NOMO-1 (cell line): ENCODE results near the gene ITPRID2.
"Not testable (repeated sequence)": the region's sequence is repeated elsewhere in the genome, so short reads cannot be mapped to it uniquely, and the experiment has no call there.

ENCODE experiments used
- DNase-seq, 2 experiments: peaks; one replicate each; lab custom pipeline; 2025; ENCODE audit not compliant: unreplicated experiment in 2 of 2; lab: John Stamatoyannopoulos, UW

ITPRID2 gene

GRCh38 chr2:181915102-181915501 lies 23.6 kb downstream of the ITPRID2 start:
- DNase-seq, result no peak

DNA sequence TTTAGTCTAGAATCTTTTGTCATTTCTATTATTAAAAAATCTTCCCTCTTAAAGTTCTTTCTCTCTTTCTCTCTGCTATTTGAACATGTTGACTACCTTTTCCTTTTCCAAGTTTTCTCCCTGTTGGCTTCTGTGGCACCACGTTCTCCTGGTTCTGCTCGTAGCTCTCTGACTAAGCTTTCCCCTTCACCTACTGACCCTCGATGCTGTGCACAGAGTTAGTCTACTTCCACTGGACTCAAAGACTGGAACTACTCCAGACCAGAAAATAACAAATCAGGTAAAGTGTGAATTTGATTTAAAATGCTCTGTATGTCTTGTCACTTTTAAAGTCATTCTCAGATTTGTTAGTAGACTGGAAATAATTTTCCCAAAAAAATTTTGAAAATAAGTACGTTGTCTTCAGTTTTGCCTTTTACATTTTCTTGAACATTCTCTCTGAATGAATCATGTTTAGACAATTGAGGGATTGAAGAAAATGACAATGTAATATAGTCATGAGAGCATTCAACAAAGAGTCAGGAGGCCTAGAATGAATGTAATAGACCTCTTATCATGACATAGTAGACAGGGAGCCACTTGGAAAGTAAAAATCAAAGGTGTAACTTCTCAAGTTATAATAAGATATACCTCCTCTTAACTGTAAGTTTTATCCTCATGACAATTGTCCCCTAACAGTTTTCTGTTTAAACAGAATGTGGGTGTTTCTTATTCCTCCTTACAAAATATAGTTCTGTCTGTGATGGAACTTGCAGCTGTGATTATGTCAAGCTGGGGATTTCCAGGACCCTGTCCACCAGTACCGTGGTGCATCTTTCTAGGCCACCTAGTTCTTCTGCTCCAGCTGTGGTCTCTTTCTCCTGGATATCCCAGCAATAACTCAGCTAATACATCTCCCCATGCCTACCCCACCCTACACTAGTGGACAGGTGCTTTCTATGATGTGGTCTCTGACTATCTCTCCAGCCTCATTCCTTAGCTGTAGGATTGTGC lies 25.5 kb downstream of the ITPRID2 start:
- no peak for DNase-seq

GRCh38 chr2:181918188-181918587 lies 26.7 kb downstream of the ITPRID2 start:
- no peak for DNase-seq

DNA sequence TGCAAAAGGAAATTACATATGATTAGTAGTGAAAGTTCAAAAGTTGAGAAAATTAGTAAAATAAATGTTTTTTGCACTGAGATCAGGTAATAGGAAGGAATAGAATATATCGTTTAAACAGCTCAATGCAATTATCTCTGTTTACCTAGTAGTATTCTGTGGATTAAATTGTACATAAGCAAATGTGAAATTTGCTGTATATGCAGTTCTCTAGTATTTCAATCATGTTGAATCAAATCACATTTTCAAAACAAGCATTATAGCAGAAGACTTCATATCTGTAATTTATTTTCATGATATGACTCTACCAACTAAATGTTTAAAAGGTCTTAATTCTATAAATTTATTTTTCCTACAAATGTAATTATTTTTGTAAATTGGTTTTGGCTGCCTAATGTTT lies 31.6 kb downstream of the ITPRID2 start:
- no peak for DNase-seq

- no peak for DNase-seq
Observed at GRCh38 chr2:181924336-181924735, 32.8 kb downstream of the ITPRID2 start.

- no peak for DNase-seq
Observed at GRCh38 chr2:181934694-181935093, 43.2 kb downstream of the ITPRID2 start.

GRCh38 chr2:181937473-181937872 lies 45.9 kb downstream of the ITPRID2 start:
- peak; percentile 34 to 94 for DNase-seq

DNA sequence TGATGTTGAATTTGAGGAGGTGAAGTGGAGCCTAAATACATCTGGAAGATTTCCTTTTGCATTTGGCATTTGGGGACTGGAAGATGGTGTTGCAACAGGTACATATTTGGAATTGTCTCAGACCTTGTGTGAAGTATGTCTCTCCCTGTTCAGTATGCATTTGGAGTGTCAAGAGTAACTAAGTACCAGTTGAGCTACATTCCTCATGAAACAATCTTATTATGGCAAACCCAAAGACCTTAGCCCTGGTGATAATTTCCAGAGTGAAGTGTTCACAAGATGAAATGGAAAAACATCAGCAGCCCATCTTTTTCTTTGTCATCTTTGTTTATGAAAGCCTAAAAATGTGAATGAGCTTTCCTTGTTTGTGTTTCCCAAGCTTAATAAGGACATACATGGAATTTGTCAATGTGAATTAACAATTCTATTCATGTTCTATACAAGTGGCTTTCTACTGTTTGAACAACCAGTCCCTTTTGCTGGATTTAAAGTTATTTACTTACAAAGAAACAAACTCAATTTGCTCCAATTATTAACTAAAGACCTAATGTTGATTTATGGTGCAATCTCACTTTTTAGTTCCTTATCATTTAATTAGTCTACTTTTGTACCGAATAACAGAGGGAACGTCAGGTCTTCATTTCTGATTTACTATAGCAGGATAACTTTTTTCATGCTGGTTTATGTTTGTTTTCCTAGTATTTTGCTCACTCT lies 52.0 kb downstream of the ITPRID2 start:
- no peak for DNase-seq

GRCh38 chr2:181944164-181944913 lies 52.8 kb downstream of the ITPRID2 start:
- no peak for DNase-seq

GRCh38 chr2:181944914-181945291 lies 53.4 kb downstream of the ITPRID2 start:
- DNase-seq, result no peak

- DNase-seq, result no peak
Observed at GRCh38 chr2:181946444-181947127, 55.1 kb downstream of the ITPRID2 start.

DNA sequence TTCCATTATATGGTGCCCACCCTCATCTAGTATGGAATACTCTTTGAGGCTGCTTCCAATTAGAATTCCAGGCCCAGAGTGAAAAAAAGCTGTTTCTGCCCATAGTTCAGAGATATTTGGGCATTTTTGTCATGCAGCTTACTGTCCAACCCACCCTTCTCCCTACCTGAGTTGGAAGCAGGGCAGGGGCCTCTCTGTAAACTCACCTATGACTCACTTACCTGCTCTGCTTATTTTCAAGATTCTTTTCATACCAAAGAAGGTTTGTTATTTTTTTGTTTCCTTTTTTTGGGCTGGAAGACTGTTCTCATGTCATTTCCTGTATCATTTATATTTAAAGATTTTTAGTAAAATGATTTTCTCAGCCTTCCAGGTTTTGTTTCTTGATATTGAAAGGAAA lies 55.7 kb downstream of the ITPRID2 start:
- DNase-seq, result no peak

- no peak for DNase-seq
Observed at GRCh38 chr2:181948227-181948626, 56.7 kb downstream of the ITPRID2 start.

GRCh38 chr2:181949047-181949446 lies 57.5 kb downstream of the ITPRID2 start:
- no peak for DNase-seq

- no peak for DNase-seq
Observed at GRCh38 chr2:181952404-181953226, 61.1 kb downstream of the ITPRID2 start.

GRCh38 chr2:181953881-181954537 lies 62.5 kb downstream of the ITPRID2 start:
- peak; percentile 37 to 73 for DNase-seq

- DNase-seq, result peak in 1 of 2 experiments; percentile 44
Observed at GRCh38 chr2:181954538-181954883, 63.0 kb downstream of the ITPRID2 start.

DNA sequence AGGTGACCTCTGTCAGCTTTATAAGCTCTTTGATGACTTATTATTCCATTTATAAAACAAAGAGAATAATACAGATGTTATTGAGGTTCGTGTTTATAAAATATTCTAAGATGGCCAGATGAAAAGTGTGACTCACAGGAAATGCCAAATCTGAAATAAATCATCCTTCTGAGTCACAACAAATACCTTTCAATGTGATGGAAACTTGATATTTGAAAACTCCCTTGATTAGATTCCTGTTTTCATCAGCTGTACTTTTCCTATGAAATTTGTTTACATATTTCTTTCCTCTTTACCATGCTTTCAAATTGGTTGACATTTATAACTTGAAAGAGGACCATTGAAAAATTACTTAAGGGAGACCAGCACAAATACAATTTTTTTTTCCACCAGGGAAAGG lies 63.5 kb downstream of the ITPRID2 start:
- DNase-seq, result no peak

DNA sequence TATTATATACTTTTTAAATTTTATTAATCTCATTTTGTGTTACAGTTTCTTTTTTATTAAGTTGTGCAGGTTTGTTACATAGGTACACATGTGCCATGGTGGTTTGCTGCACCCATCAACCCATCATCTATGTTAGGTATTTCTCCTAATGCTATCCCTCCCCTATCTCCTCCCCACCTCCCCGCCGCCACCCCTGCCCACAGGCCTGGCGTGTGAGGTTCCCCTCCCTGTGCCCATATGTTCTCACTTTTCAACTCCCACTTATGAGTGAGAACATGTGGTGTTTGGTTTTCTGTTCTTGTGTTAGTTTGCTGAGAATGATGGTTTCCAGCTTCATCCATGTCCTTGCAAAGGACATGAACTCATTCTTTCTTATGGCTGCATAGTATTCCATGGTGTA lies 64.3 kb downstream of the ITPRID2 start:
- DNase-seq, result not testable (repeated sequence)
